ENCODE results near the gene C11orf71.

Gene C11orf71

DNA sequence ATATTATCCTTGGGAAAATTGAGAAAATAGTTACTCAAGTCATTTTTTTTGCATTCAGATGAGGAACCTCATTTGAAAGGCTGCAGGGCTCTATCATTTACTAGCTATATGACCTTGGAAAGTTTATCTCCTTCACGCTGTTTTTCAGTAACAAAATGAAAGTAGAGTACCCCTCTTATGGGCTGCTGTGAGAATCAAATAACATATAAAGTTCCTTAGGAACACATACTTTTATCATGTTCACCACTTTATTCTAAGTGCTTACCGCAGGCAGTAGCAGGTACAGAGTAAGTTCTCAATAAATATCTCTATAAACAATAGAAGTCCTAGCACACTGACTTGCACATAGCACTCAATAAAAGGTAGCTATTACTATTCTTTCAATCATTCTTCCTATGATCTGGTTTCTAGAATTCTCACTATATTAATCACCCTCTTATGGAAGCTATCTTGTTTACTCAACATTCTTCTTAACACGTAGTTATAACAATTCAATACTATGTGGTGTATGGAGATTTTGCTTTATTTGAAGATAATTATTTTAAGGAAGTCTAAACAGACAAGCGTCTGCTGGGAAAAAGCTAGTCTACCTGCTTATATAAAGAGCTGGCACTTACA, 1.9 kb downstream of the C11orf71 start:
- no peak for DNase-seq

- no peak for DNase-seq
Measured at GRCh38 chr11:114397349-114397982, 2.8 kb downstream of the C11orf71 start.

GRCh38 chr11:114396916-114397315, 3.4 kb downstream of the C11orf71 start:
- peak; percentile 34 for DNase-seq

GRCh38 chr11:114395736-114396135, 4.6 kb downstream of the C11orf71 start:
- no peak for DNase-seq

DNA sequence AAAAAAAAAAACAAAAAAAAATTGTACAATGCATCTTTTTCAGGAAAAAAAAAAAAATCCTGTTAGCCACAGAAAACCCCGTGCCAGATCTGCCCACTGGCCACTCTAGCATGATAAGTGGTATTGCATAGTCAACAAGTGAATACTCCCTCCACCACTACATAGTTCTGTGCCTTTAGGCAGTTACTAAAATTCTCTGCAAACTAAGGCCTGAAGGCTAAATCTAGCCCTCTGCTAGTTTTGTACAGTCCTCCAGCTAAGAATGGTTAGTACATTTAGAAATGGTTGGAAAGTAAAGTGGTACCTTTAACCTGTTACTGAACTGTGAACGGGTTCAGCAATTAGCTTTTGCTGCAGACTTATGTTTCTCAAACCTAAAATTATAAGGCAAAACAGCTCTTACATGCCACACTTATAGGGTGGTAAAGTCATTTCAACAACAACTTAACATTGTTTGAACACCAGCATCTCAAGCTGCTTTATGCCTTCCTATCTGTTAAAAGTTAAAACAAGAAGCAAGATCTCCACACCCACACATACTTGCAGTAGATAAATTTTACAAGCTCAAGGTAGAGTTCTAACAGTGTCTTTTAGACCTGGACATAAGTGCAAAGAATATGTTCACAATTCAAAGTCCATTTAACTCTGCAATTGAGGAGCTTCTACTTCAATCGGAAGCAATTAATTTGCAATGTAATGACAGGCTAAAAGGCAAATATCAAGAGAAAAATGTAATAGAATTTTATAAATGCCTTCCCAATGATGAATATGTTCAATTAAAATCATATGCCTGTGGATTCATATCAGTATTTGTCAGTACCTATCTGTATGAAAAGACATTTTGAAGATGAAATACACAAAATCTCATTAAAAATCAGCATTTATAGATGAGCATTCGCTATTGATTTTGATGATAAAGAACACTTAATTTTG, 7.3 kb downstream of the C11orf71 start:
- no peak for DNase-seq

DNA sequence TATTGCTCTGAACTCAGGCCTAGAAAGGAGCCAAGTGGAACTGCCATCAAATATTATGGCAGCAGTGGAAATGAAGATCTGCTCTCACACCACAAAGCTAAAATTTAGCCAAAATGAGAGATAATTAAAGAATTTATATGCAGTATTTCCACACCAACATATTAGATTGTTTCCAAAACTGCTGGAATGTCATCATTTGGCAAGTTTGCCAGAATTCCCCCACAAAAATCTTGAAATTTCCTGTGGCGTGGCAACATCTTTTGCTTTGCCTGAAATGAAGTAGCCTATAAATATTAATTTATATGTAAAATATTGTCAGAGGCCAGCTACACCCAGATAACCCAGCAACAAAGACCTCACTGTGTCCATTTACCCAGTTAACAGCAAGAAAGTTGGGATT, 13.8 kb downstream of the C11orf71 start:
- DNase-seq = no peak

DNA sequence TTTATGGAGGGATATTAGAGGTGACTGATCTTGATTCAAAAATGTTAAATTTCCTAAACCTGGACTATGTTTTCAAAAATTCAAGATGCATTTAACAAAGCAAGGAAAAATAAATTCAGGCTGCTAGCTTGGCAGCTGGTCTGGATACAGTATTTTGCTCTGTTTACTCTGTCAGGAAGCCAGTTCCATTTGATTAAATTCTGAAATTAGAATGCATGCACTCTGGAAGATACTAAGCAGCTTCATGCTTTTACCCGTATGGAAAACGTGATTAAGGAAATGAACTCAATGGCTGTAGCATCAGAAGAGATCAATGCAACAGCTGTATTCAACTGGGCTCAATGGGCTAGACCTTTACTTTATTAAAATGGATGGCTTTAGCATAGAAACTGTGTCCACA, 14.2 kb downstream of the C11orf71 start:
- DNase-seq = no peak

- DNase-seq = no peak
Measured at GRCh38 chr11:114384487-114384886, 15.8 kb downstream of the C11orf71 start.

- DNase-seq = no peak
Measured at GRCh38 chr11:114382509-114382908, 17.8 kb downstream of the C11orf71 start.

GRCh38 chr11:114379394-114380069, 20.8 kb downstream of the C11orf71 start:
- no peak for DNase-seq

GRCh38 chr11:114377612-114378267, 22.6 kb downstream of the C11orf71 start:
- no peak for DNase-seq

GRCh38 chr11:114375052-114375451, 25.3 kb downstream of the C11orf71 start:
- DNase-seq = no peak

DNA sequence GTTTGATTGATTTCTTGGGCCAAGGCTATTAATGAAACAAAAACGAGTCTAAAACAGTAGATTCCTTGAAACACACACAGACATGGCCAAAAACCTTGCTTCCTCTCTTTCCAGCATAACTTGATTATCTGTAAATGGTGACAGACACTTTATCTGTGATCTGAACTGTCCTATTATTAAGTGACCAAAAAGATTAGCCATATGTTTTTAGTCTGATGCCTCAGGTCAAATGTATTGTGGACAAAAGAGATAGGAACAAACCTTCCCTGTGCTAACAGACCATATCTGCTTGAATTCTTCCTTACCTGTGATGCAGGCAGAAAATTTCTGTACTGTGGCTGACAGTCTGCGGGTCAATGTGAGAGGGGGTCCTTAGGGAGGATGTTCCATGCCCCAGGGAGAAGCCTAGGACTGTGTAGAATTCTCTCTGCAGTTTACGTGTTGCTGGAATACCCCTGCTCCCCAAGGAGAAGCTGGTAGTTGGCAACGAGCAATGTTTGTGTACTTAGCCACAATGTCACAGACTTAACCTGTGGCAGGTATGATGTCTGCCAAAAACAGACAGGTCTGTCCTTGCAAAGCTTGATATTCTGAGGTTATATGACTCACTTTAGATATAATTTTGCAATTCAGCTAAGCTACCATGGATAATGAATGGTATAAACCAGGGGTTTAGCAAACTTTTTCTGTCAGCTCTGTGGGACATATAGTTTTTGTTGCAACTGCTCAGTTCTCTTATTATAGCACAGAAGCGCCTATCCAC, 31.2 kb downstream of the C11orf71 start:
- DNase-seq = no peak

- DNase-seq = no peak
Measured at GRCh38 chr11:114367244-114367957, 32.9 kb downstream of the C11orf71 start.

GRCh38 chr11:114366331-114367243, 33.7 kb downstream of the C11orf71 start:
- DNase-seq = no peak

DNA sequence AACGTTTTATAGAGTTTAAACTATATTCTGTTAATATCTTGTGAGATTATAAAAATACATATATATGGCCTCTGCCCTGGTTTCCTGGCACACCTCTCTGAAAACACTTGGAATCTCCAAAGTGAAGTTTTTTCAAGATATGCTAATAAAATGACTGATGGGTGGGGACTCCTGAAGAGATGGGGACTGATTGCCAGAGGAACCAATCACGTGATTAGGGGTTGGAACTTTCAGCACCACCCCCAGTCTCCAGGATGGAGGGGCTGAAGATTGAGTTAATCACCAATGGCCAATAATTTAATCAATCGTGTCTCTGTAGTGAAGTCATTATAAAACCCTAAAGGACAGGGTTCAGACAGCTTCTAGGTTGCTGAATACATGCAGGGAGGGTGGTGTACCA, 37.4 kb downstream of the C11orf71 start:
- no peak for DNase-seq

- DNase-seq = no peak
Measured at GRCh38 chr11:114362326-114362725, 38.0 kb downstream of the C11orf71 start.

- no peak for DNase-seq
Measured at GRCh38 chr11:114359342-114359741, 41.0 kb downstream of the C11orf71 start.

DNA sequence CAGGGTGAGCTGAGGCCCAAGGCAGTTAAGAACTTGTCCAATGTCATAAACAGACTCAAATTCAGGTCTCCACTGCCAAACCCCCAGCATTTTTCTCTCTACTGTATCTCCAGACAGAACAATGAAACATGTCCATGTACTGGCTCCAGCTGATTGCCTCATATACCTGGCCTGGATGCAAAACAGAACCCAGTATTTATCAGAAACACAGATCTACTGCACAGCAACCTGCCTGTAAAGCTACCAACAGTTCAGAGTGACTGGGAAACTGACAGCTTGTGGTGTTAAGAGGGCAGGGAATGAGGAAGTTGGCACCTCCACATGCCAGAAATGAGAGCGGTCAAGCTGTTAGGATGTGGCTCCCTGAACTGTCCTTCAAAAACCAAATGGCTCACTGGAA, 41.6 kb downstream of the C11orf71 start:
- DNase-seq = peak; percentile 56

DNA sequence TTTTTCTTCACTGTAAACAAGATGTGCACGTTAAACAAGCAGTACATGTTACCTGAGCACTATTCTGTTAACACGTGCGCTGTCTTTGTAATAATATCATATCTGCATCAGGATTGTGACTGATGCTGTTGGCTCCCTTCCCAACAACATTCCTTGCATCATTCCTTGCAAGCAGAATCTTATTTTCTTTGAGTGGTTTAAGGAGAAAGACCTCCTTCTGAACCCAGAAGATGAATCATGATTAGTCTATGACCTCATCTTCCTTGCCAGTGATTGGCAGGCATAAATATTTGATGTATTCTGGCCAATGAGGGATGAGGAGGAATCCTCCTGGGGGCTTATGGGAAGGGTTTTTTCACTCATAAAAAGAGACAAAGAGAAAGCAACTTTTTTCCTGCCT, 46.2 kb downstream of the C11orf71 start:
- no peak for DNase-seq
